Fibroblast of lung (primary cell): Measurements from ENCODE around the gene ARPC2.

Experiments
- EZH2 ChIP-seq: IDR thresholded peaks from 2 replicates; pipeline ENCODE4 v1.5.1; 2012; ENCODE audit warnings: low read length, control low read depth, mild to moderate bottlenecking; ENCODE audit errors: missing control alignments
- TF ChIP-seq, protein P1 (sequence below), 2 donors: IDR thresholded peaks in 1 of 2; conservative IDR thresholded peaks in 1 of 2; 1 replicate in 1 of 2; 2 replicates in 1 of 2; pipeline ENCODE4 v1.5.1; 2011 to 2012; ENCODE audit warnings: low read length in 2 of 2, control low read depth in 1 of 2, inconsistent platforms in 1 of 2, low read depth in 1 of 2, mild to moderate bottlenecking in 1 of 2

- TF ChIP-seq, protein P1, sequence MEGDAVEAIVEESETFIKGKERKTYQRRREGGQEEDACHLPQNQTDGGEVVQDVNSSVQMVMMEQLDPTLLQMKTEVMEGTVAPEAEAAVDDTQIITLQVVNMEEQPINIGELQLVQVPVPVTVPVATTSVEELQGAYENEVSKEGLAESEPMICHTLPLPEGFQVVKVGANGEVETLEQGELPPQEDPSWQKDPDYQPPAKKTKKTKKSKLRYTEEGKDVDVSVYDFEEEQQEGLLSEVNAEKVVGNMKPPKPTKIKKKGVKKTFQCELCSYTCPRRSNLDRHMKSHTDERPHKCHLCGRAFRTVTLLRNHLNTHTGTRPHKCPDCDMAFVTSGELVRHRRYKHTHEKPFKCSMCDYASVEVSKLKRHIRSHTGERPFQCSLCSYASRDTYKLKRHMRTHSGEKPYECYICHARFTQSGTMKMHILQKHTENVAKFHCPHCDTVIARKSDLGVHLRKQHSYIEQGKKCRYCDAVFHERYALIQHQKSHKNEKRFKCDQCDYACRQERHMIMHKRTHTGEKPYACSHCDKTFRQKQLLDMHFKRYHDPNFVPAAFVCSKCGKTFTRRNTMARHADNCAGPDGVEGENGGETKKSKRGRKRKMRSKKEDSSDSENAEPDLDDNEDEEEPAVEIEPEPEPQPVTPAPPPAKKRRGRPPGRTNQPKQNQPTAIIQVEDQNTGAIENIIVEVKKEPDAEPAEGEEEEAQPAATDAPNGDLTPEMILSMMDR (conservative IDR thresholded peaks at IDR 0.05 in 1 of 2, IDR thresholded peaks at IDR 0.05 in 1 of 2; ENCODE audit: low read depth in 1 of 2, low read length in 2 of 2): no peak
- no peak for TF ChIP-seq EZH2
These were observed 49.5 kb downstream of the ARPC2 start for GRCh38 chr2:218266316-218266979.
